SIG-M5 (cell line): Measurements from ENCODE around the gene ABCC9.

Experiments used
- DNase-seq: peaks from one replicate; lab custom pipeline; 2025; lab: John Stamatoyannopoulos, UW

Gene ABCC9

DNA sequence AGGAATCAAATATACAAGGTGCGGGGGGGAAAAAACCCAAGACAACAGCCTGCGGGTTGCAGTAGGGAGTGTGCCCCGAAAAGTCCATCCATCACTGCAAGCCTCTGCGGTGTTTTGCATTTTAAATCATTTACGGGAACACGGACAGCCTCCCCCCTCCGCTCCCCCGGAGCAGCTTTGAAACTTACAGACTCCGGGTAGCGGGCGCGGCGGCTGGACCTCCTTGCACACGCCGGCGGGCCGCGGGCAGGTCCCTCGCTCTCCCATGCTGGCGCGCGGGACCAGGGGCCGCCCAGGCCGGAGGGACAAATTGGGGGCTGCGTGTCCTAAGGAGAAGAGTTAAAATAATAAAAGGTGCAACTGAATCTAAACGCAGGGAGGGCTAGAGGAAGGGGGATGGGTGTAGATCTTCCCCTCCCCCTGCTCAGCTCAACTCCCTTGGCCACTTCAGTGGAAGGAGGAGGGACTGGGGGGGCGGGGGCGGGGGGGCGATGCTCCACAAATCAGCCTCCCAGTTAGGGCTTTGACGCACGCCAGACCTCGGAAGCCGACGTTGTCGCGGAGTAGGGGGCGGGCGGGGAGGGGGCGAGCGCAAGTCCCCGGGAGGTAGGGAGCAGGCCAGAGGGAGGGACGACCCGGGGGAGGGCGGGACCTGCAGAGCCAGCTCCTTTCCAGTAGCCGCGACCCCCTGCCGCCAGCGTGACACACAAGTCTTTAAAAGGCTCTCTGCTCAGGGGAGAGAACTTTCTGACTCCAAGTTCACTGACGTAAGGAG, 166.7 kb downstream of the ABCC9 start, which contains the start of gene KCNJ8:
KCNJ8 (minus strand) TSS at position 349 of the 775 bp plus-strand sequence. CDS start 1,090 bp downstream, outside the sequence.
- no peak for DNase-seq

DNA sequence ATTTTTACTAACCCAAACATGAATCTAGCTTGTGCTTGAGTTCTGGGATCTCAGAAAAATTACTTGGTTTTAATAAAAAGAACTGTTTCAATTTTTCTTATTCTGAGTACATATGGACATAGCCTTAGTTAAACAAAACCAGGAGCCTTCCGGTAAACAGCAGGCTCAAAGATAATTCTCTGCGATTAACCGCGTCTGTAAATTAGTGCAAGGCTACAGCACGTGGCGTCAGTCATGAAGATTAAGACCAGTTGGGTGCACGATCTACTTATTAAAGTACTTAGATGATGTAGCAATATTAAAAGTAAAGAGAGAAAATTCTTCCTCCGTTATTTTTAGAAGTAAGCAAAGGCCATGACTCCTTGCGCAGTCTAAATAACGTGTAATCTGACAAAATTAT, 167.4 kb downstream of the ABCC9 start:
- DNase-seq: no peak

DNA sequence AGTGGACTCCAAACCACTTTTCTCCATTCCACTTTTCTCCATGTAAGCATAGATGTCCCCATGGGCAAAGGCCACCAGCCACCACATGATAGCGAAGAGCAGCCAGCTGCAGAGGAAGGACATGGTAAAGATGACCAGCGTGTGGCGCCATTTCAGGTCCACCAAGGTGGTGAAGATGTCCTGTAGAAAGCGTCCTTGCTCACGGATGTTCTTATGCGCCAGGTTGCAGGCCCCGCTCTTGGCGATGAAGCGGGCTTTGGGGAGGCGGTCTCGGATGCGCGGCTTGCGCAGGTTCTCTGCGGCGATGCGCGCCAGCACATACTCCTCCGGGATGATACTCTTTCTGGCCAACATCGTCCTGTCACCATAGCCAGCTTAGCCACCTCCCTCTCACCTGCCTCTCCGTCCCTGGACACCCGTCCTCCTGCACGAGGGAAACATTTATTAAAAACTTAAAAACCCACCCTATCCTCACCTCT, 167.9 kb downstream of the ABCC9 start:
- DNase-seq: no peak

DNA sequence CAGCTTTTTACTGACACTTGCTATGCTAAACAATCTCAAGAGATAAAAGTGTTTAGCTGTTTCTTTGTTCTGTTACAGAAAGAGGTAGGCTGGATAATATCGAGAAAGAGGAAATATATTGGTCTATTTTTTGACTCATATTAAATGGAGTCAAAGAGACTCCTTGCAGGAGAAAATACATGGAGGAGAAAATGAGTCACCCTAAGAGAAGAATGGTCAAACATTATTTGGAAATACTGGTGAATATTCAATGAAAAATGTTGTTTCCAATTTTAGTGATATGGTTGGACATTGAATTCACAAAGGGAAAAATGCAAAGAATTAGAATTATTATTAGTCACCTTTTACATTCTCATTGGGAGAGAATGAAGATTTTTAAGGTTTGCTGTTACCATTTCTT, 169.9 kb downstream of the ABCC9 start:
- no peak for DNase-seq

DNA sequence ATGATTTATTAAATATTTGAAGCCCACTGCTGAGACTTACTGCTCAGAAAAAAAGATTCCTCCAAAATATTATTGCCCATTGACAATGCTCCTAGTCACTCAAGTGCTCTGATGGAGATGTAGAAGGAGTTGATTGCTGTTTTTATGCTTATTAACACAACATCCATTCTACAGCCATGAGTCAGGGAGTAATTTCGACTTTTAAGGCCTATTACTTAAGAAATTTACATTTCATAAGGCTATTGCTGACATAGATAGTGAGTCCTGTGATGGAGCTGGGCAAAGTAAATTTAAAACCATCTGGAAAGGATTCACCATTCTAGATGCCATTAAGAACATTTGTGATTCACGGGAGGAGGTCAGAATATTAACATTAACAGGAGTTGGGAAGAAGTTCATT, 171.9 kb downstream of the ABCC9 start:
- DNase-seq: no peak

DNA sequence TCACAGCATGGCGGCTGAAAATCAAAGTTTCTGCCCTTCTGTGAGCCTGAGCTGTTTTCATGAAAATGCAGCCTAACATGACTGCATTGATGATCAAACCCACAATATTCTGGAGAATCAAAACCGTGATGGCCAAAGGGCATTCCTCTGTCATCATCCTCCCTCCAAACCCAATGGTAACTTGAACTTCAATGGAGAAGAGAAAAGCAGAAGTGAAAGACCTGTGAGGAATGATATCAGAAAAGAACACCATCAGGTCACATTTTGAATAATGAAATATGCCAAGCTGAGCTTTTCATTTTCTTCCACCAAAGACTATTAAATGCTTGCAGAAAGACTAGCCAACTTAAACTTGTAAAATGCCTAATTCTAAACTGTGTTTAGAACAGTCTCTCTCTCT, 174.8 kb downstream of the ABCC9 start:
- DNase-seq: no peak

DNA sequence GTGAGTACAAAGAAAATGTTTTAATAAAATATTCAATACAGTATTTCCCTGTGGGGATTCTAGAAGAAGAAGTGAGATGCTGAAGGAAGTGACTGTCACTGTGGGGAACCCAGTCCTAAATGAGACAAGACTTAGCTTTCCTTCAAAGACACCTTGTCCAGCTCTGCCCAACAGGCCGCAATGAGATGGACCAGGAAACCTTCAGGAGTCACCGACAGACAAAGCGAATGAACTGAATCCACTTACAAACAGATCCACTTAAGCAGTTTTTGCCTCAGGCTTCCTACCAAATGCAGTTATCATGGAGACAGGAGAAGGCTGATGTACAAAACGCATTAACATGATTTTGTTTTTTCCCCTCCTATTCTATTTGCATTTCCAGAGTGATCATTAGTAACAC, 176.3 kb downstream of the ABCC9 start:
- no peak for DNase-seq

DNA sequence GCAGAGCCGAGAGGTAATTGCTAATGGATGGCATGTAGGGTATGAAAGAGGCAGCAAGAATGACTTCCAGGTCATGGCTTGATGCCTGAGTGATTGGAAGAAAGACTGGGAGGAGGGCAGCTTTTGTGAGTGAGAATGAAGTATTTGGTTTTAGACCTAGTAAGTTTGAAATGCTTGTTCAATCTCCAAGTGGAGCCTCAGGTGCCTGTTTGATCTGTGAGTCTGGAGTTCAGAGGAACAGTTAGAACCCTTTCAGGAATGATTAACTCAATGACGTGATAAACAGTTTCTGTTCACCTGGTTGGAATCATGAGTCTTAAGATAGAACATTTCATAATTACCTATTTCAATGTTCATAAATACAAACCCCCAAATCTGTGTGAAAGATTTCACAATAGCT, 177.2 kb downstream of the ABCC9 start:
- DNase-seq: no peak

DNA sequence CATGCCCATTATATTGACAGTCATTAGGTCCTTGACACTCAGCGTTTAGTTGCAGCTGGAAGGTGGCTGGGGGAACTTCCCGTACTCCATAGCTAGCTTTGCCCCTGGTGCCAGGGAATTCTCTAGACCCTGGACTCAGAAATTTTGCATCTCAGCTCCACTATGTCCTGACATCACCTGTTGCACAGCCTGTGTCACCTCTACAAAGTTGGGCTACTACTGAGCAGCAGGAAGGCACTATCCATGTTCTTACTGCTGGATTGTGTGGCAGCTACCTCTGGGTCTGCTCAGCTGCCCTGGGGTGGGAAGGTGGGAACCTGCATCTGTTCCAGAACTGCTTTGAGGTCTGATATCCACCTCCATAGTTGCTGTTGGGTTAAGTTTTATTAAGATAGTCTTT, 177.7 kb downstream of the ABCC9 start:
- no peak for DNase-seq

DNA sequence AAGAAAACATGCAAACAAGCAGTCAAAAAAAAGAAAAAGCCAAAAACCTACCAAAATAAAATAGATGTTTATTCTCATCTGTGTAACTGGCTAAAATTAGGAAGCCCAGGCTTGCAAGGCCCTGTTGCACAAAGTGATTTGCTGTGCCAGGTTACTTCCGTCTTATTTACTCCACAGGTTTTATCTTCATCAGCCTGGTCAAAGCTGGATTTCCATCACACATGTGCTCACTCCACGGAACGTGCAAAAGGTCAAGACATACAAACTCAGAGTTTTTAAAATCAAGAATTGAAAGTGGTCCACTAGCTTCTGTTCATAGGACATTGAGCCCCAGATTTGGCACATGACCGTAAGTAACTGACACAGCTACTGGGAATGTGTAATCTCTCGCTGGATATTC, 181.5 kb downstream of the ABCC9 start:
- no peak for DNase-seq

DNA sequence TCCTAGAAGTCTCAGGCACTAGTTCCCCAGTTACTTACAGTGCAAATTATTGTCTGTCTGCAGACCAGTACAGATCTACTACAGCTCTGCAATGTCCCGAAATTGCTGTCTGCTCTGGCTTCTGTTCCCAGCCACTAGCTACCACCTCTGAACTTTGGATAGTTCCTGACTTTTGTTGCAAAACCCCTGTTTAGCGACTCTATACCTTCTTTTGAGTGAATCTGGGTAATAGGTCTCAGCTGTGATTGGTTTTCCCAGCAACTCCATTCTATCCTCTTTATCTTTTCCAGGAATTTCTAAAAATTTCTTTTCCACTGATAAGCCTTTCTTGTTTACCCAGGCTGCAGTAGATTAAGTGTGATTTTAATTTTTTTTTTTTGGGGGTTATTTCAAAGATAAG, 183.5 kb downstream of the ABCC9 start:
- no peak for DNase-seq

DNA sequence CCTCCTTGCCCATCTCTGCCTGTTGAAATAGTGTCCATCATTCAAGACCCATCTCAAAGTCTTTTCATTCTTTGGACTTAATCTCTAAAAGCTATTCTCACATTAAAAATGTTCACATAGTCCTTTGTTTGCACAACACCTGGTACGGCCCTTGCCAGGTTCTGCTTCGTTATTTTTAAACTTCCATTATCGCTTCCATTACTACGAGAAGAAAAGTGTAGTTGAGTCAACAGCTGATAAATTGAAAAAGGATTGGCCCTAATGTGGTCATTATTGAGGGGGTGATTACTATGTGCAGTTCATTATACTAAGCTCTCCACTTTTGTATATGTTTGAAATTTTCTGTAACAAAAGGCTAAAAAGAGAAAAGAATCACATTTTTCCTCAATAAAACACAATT, 184.5 kb downstream of the ABCC9 start:
- no peak for DNase-seq

DNA sequence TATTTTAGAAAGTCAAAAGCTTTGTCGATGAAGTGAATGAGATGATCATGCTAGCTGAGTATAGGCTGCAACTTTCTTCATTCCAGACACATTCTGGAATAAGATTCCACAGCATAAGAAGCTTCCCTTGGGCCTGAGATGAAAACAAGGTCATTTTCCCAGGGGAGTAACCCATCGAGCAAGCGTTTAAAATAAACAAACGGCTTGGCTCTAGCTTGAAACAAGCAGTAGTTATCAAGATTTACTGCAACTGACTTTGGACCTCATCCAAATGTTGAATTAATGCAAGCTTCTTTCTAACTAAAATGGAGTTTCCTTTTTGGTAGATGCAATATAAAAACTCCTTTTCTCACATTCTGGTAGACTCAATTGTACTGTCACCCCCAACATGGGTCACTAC, 189.7 kb downstream of the ABCC9 start:
- DNase-seq: no peak
